Motor neuron (in vitro differentiated cells): ENCODE measurements around the gene COL6A3. TPM values are rescaled to one million over a fixed set of nuclear protein-coding genes. Genes with fewer than 3 reads are reported as not detected.
A peak's percentile ranks its signal among the peaks of the same experiment; 100 is the strongest.

Source experiments
- ATAC-seq, 8 experiments: fragments of 200-7000 bp; cut with Tn5 transposase; replicated peaks in 6 of 8; 2 replicates each; pipeline ENCODE4 v1.8.0; 2021; ENCODE audit warnings: mild to moderate bottlenecking in 8 of 8, moderate library complexity in 8 of 8
- H3K27ac ChIP-seq, 2 donors: fragments of 250-450 bp; sonication (Bioruptor Pico); 2 replicates each; pipeline ENCODE4 v1.9.0; 2021; ENCODE audit warnings: antibody characterized with exemption in 2 of 2, mild to moderate bottlenecking in 2 of 2, moderate library complexity in 1 of 2
- H3K4me1 ChIP-seq, 2 donors: fragments of 250-450 bp; sonication (Bioruptor Pico); replicated peaks in 1 of 2; 2 replicates each; pipeline ENCODE4 v1.6.1; 2021; ENCODE audit warnings: antibody characterized with exemption in 2 of 2, mild to moderate bottlenecking in 2 of 2, moderate library complexity in 1 of 2
- H3K4me3 ChIP-seq, 5 donors: fragments of 250-450 bp; sonication (Bioruptor Pico); 2 replicates each; pipeline ENCODE4 v1.9.0; 2021; ENCODE audit warnings: antibody characterized with exemption in 5 of 5, mild to moderate bottlenecking in 5 of 5, moderate library complexity in 4 of 5
- WGBS, 10 experiments: fragments of 450-650 bp; shearing (Covaris generic); methylation state at CpG; one replicate each; pipeline ENCODE4 v1.0.0; 2022; 5-methylcytosine and 5-hydroxymethylcytosine counted together
- in situ Hi-C, 9 experiments: fragments of 400-800 bp; cut with MboI; loops; one replicate each; pipeline ENCODE4 v1.15.0; 2021; ENCODE audit warnings: low sequenced_read_pairs in 9 of 9, low pct_unique_long_range_greater_than_20kb in 2 of 9; ENCODE audit not compliant: unreplicated experiment in 9 of 9
- total RNA-seq, 8 experiments: library from RNA; unstranded; fragments of 300-600 nt; gene quantifications; 2 replicates each; pipeline versions ENCODE4 v1.2.3 to v1.2.4, GENCODE V29; 2022

COL6A3 gene, protein sequence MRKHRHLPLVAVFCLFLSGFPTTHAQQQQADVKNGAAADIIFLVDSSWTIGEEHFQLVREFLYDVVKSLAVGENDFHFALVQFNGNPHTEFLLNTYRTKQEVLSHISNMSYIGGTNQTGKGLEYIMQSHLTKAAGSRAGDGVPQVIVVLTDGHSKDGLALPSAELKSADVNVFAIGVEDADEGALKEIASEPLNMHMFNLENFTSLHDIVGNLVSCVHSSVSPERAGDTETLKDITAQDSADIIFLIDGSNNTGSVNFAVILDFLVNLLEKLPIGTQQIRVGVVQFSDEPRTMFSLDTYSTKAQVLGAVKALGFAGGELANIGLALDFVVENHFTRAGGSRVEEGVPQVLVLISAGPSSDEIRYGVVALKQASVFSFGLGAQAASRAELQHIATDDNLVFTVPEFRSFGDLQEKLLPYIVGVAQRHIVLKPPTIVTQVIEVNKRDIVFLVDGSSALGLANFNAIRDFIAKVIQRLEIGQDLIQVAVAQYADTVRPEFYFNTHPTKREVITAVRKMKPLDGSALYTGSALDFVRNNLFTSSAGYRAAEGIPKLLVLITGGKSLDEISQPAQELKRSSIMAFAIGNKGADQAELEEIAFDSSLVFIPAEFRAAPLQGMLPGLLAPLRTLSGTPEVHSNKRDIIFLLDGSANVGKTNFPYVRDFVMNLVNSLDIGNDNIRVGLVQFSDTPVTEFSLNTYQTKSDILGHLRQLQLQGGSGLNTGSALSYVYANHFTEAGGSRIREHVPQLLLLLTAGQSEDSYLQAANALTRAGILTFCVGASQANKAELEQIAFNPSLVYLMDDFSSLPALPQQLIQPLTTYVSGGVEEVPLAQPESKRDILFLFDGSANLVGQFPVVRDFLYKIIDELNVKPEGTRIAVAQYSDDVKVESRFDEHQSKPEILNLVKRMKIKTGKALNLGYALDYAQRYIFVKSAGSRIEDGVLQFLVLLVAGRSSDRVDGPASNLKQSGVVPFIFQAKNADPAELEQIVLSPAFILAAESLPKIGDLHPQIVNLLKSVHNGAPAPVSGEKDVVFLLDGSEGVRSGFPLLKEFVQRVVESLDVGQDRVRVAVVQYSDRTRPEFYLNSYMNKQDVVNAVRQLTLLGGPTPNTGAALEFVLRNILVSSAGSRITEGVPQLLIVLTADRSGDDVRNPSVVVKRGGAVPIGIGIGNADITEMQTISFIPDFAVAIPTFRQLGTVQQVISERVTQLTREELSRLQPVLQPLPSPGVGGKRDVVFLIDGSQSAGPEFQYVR (N-terminal part only)
- total RNA-seq: 100 to 1,000 TPM in 1 of 8 experiments, 1 to 10 TPM in 3, under 1 TPM in 4; 0.04 to 288 (median 1.0) TPM

DNA sequence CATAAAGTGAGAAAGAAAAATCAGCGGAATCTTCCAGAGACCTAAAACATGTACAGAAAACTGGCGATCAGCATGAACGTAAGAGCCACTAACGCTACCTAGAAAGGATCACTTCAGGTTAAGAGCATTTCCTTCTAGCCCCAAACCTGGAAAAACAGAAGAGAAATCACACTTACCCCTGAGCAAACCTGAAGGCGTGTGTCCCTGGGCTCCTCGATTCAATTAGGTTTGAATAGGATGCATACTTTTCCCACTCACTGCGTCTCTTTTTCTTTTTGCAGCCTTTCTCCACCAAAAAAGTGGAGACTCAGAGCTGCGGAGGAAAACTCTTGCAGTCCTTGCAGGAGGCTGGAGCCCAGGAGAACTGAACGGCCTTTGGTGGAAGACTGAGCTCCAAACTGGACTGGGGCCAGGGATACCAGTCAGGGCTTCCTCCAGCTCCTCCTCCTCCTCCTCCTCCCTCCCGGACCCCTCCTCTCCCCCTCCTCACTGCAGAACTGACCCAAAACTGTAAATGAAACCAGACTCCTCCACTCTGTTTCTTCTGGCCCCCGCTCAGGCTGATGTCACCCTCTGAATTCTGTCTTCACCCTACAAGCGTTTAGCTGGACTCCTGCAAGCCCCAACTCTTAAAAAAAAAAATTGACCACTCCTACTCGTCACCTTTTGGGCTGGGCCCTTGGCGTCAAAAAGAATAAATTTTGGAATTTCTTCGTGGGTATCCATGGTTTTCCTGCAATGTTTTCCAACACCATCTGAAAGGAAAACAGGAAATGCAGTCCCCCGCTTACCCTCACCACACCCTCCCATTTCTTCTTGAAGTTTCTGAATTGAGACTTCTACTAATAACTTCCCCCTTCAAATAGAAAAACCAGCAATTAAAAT lies at the start of gene COL6A3:
Gene COL6A3 (minus strand): TSS at position 388 of the 885 bp plus-strand sequence. CDS start 17,347 bp downstream, outside the sequence.
- Histone ChIP-seq H3K4me3 (no peak within 1 kb of the TSS), H3K27ac (no peak within 1 kb of the TSS), H3K4me1 (peaks cover 0 to 2% of the 10 kb centered on the region in 2 donors)
- in situ Hi-C loops: loop anchor here in 4 of 9 experiments (25.0 kb wide), 2 partner anchors 252 to 327 kb away; partner anchors contain the start of gene COPS8 (in 1 of the 4)
- WGBS, 10 experiments: 0 to 100% (median 67%) methylated on average over 3 to 10 of the region's 16 CpGs
- ATAC-seq: peak in 2 of 8 experiments; percentile 9 to 15

DNA sequence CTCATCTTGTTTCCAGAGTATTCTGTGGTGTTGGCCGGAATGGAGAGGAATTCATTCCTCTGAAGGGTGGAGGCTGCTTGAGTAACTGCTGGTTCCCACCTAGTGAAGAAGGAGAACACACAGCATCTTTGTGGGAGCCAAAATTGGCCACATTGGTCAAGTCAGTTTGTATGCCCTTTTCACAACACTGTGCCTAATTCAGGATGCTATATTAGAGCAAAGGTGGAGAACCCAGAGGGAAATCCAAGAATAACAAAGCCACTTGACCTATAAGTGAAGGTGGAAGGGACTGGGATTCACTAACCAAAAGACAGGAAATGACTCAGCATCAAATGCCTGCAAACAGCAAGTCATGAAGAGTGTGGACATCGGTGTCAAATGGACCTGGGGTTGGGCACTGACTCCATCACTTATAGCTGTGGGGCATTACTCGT lies 45.8 kb upstream of the COL6A3 start:
- Histone ChIP-seq H3K27ac (no peak overlapping the region), H3K4me1 (no peaks in the 10 kb centered on the region), H3K4me3 (no peak overlapping the region)
- in situ Hi-C loops: no loop called here
- ATAC-seq: peak in 2 of 8 experiments; percentile 63 to 70
- 0 to 83% (median 42%) methylated on average over 1 to 3 of the region's 3 CpGs; no CpG with 5 or more reads in 2 of the 10 experiments for WGBS, 10 experiments

DNA sequence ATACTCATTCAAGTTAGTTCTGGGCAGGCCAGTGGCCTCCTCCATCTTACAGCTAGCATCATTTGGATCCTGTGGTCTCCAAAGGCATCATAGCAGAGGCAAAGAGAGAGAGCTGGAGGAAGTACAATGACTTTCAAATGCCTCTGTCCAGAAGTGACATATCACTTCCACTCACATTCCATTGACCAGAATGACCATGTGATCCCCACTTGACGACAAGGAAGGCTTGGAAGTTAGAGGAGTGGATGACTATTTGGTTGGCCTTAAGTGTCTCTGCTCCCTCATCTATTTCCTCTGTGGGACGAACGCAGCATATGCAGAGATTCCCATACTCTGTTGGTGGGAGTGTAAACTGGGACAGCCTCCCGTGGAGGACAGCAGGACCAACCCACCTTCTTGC lies 45.3 kb upstream of the COL6A3 start:
- no peak overlapping the region for H3K27ac ChIP-seq
- H3K4me1 ChIP-seq: no peaks in the 10 kb centered on the region
- no peak for ATAC-seq
- WGBS, 10 experiments: 40 to 100% (median 62%) methylated on average over 1 to 3 of the region's 4 CpGs; no CpG with 5 or more reads in 6 of the 10 experiments
- H3K4me3 ChIP-seq: no peak overlapping the region
- in situ Hi-C loops: no loop called here

DNA sequence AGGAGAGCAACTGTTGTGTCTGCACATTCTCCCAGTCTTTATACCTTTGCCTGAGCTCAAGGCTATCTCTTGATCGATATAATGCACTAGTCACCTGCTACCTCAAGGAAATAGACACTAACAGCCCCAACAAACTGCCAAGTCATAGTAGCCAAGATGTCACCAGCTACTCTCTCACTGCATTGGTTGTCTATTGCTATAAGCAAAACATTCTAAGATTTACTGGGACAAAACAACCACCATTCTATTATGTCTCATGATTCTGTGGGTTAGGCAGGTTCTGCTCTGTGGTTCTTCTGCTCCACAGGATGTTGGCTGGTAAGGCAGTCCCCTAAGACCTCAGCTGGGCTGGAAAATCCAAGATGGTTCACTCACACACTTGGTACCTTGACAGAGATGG lies 44.6 kb upstream of the COL6A3 start:
- Histone ChIP-seq H3K4me1 (no peaks in the 10 kb centered on the region), H3K4me3 (no peak overlapping the region), H3K27ac (no peak overlapping the region)
- no peak for ATAC-seq
- WGBS, 10 experiments: 71 to 100% (median 83%) methylated on average over 1 of the region's 1 CpG; no CpG with 5 or more reads in 7 of the 10 experiments
- in situ Hi-C loops: no loop called here

DNA sequence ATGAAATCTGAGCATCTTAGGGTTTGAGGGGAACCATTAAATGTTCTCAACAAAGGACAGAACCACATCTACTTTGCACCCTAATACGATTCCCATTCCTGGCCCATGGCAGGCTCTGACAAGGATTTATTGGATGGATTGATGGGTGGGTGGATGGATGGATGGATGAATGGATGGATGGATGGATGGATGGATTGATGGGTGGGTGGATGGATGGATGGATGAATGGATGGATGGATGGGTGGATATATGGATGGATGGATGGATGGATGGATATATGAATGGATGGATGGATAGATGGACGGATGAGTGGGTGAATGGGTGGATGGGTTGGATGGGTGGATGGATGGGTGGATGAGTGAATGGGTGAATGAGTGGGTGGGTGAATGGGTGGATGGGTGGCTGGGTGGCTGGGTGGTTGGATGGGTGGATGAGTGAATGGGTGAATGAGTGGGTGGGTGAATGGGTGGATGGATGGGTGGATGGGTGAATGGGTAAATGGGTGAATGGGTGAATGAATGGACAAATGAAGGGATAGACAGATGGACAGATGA lies 43.5 kb upstream of the COL6A3 start:
- ATAC-seq: no peak
- WGBS, 10 experiments: 57 to 100% (median 66%) methylated on average over 1 to 2 of the region's 2 CpGs; no CpG with 5 or more reads in 4 of the 10 experiments
- in situ Hi-C loops: no loop called here

DNA sequence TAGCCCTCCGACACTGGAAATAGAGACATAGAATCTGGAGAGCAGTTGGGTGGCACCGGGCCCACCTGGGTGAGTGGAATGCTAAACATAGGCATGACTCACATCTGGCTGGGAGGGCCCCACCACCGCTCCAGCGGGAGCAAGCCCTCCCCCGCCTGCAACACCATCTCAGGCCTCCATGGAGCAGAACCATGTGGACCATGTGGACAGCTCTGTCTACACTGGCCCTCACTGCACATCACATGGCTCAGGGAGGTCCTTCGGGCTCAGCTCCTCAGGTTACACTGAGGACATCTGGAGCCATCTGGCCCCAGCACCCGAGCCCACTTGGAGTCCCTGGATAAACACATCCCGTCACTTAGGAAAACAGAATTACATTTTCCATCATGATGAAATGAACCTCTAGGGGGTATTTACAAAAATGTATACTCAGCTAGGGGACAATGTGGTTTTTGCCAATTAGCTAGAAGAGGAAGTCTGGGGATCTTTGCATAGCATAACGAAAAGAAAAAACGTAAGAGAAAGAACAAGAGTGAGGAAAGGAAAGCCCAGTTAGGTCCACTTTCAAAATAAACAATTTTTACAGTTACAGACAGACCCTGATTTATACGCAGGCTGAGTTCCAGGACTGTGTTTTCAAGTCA lies 42.4 kb upstream of the COL6A3 start:
- 0 to 83% (median 70%) methylated on average over 1 to 11 of the region's 11 CpGs; no CpG with 5 or more reads in 1 of the 10 experiments for WGBS, 10 experiments
- ATAC-seq: peak in 4 of 8 experiments; percentile 45 to 89 (median 82)
- no peaks in the 10 kb centered on the region for H3K4me1 ChIP-seq
- no peak overlapping the region for H3K27ac ChIP-seq
- H3K4me3 ChIP-seq: no peak overlapping the region
- in situ Hi-C loops: no loop called here

More for the DNA sequence above, 43.5 kb upstream of the COL6A3 start:
- H3K27ac ChIP-seq: no peak overlapping the region
- no peak overlapping the region for H3K4me3 ChIP-seq
- H3K4me1 ChIP-seq: no peaks in the 10 kb centered on the region

DNA sequence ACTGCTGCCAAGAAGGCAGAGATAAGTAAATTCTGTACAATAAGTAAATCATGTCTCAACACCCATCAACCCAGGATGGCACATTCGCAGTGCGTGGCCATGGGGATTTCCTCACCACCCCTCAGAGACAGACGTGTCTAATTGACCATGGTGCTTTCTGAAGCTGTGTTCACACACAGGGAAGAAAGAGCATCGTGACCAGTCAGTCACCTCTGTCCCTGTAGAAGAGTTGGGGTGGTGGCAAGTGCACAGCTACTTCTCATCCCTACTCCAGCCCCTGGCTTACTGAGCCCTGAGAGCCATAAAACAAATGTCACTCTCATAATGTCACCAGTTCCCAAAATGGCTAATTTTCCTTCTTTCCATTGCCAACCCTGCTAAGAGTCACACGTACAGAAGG lies 41.8 kb upstream of the COL6A3 start:
- Histone ChIP-seq H3K27ac (no peak overlapping the region), H3K4me3 (no peak overlapping the region), H3K4me1 (no peaks in the 10 kb centered on the region)
- WGBS, 10 experiments: 53 to 100% (median 80%) methylated on average over 1 to 3 of the region's 5 CpGs; no CpG with 5 or more reads in 5 of the 10 experiments
- in situ Hi-C loops: no loop called here
- no peak for ATAC-seq

DNA sequence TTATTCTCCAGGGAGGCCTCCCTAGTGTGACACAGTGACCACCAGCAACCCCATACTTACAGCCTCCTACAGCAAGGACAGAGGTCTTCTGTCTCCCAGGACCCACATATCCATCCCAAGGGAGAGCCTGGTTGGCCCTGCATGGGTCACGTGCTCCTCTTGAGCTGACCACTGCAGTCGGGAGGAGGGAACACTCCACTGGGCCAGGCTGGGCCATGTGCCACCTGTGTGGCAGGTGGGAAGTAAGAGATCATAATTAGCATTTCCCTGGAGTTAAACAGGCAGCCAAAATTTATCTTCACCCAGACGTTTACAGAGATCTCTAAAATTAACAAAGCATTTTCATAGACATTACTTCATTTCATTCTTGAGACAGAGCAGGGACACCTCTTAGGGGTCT lies 39.7 kb upstream of the COL6A3 start:
- Histone ChIP-seq H3K4me3 (no peak overlapping the region), H3K4me1 (no peaks in the 10 kb centered on the region), H3K27ac (no peak overlapping the region)
- no peak for ATAC-seq
- in situ Hi-C loops: no loop called here
- WGBS, 10 experiments: 0 to 100% (median 60%) methylated on average over 1 to 2 of the region's 3 CpGs; no CpG with 5 or more reads in 3 of the 10 experiments

DNA sequence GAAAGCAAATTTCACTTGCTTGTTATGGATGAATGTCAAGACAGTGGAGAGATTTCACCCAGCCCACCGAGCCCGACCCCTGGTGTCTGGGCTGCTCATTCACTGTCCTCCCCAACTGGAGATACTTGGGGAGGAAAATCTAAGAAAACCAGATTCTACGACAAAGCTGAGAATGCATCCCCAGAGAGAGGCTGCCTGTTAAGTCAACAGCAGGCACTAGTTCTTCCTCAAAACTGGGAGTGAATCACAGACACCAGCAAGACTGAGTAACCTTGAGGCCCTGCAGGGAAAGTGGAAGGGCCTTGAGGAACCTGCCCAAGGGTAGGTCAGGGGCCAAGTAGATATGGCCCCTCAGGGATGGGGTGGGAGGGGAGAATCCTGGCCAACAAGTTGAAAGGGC lies 38.9 kb upstream of the COL6A3 start:
- no peak overlapping the region for H3K27ac ChIP-seq
- no peaks in the 10 kb centered on the region for H3K4me1 ChIP-seq
- no peak for ATAC-seq
- no peak overlapping the region for H3K4me3 ChIP-seq
- 78 to 100% (median 87%) methylated on average over 1 to 3 of the region's 3 CpGs; no CpG with 5 or more reads in 5 of the 10 experiments for WGBS, 10 experiments
- in situ Hi-C loops: no loop called here

DNA sequence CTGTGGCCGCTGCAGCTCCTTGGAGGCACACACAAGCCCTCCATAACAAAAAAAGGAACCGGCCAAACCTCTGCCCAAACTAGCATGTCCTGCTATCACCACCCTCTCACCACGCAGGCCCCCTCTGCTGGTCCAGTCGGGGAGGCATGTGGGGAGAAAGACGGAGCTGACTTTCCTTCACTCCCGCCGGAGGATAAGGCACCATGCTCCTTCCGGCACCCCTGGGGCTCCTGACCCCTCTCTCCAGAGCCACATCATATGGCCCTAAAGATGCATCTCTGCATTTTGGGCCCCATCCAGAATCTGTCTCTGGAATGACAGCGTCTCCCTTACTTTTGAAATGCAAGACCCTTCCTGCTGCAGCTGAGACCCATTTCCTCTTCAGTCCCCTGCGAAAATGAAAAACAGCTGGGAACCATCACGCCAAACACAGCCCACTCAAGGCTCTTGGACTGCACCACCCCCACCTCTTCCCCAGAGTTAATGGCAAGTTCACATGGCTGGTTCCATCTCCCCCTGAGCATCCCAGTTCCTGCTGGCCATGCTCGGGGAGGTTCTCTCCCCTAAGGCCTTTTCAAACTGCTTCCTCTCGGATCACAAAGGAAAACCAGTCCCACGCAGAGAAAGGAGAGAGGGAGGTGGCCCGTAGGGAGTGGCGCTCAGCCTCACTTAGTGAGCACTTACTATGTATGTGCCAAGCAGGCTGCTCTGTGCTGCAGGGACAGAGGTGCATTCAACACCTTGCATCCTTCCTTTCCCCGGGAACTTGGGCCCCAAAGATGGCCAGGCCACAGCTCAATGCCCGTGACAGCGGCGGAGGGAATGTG lies 37.9 kb upstream of the COL6A3 start:
- peak in 1 of 8 experiments; percentile 10 for ATAC-seq
- WGBS, 10 experiments: 33 to 100% (median 59%) methylated on average over 1 to 11 of the region's 20 CpGs; no CpG with 5 or more reads in 3 of the 10 experiments
- H3K27ac ChIP-seq: no peak overlapping the region
- no peaks in the 10 kb centered on the region for H3K4me1 ChIP-seq
- in situ Hi-C loops: no loop called here
- H3K4me3 ChIP-seq: no peak overlapping the region
